Hematopoietic multipotent progenitor cell treated with erythropoietin and hydrocortisone succinate and interleukin-3 and kit ligand, for 8 days (in vitro differentiated cells): ENCODE results near the gene KPNA6.

Experiments used
- DNase-seq: peaks from one replicate; pipeline ENCODE4 v3.0.0-alpha.2; 2015

Gene KPNA6

GRCh38 chr1:32194984-32195383 is 87.1 kb downstream of the KPNA6 start:
- no peak for DNase-seq

- no peak for DNase-seq
Observed at GRCh38 chr1:32195531-32195930, 87.7 kb downstream of the KPNA6 start.

- no peak for DNase-seq
Observed at GRCh38 chr1:32195972-32196823, 88.3 kb downstream of the KPNA6 start.

GRCh38 chr1:32197074-32197473 is 89.2 kb downstream of the KPNA6 start:
- no peak for DNase-seq

GRCh38 chr1:32197837-32198236 is 90.0 kb downstream of the KPNA6 start:
- DNase-seq = no peak

GRCh38 chr1:32198237-32199042 is 90.6 kb downstream of the KPNA6 start:
- DNase-seq = no peak

GRCh38 chr1:32199043-32199716 is 91.3 kb downstream of the KPNA6 start:
- DNase-seq = no peak

- no peak for DNase-seq
Observed at GRCh38 chr1:32199717-32200072, 91.8 kb downstream of the KPNA6 start.

GRCh38 chr1:32200226-32201010 is 92.6 kb downstream of the KPNA6 start, which contains the start of gene CCDC28B:
Gene CCDC28B (plus strand): TSS chr1:32200595. CDS start chr1:32201936, 1,341 bp downstream.
- DNase-seq = peak; percentile 52

GRCh38 chr1:32201011-32201855 is 93.4 kb downstream of the KPNA6 start:
- peak; percentile 87 for DNase-seq

- no peak for DNase-seq
Observed at GRCh38 chr1:32204943-32205361, 97.1 kb downstream of the KPNA6 start.

GRCh38 chr1:32205401-32206370 is 97.8 kb downstream of the KPNA6 start, which contains the start of gene IQCC:
Gene IQCC (plus strand): TSS chr1:32205671. CDS start chr1:32205682, 11 bp downstream.
- peak; percentile 86 for DNase-seq

- no peak for DNase-seq
Observed at GRCh38 chr1:32208469-32208868, 100.6 kb downstream of the KPNA6 start.

GRCh38 chr1:32208891-32209328 is 101.1 kb downstream of the KPNA6 start, which contains the start of gene DCDC2B:
Gene DCDC2B (plus strand): TSS chr1:32209089. CDS start chr1:32209094, 5 bp downstream.
- peak; percentile 92 for DNase-seq

GRCh38 chr1:32215629-32216480 is 108.0 kb downstream of the KPNA6 start:
- DNase-seq = peak; percentile 78

GRCh38 chr1:32216566-32216965 is 108.7 kb downstream of the KPNA6 start:
- no peak for DNase-seq

- DNase-seq = no peak
Observed at GRCh38 chr1:32219022-32219421, 111.2 kb downstream of the KPNA6 start.

GRCh38 chr1:32220746-32221580 is 113.1 kb downstream of the KPNA6 start:
- DNase-seq = no peak
